HepG2 (cell line): ENCODE data around the gene FAM83G. TPM values are rescaled to one million over a fixed set of nuclear protein-coding genes. Genes with fewer than 3 reads are reported as not detected.

Source experiments
- CBX2 ChIP-seq, 2 experiments: fragments of 200-600 bp in 1 of 2; sonication (generic); formaldehyde crosslinking in 1 of 2; IDR thresholded peaks; 2 replicates each; pipeline versions ENCODE4 v1.7.0 to v1.8.1; 2018 to 2022; ENCODE audit warnings: low read depth in 2 of 2, low read length in 1 of 2, mild to moderate bottlenecking in 1 of 2, missing genetic modification reagents in 1 of 2
- IRX3 ChIP-seq: sonication (generic); formaldehyde crosslinking; IDR thresholded peaks from 2 replicates; pipeline ENCODE4 v1.8.1; 2023; ENCODE audit warnings: mild to moderate bottlenecking, low read depth, missing genetic modification reagents, borderline replicate concordance
- NFE2L1 ChIP-seq: sonication (generic); formaldehyde crosslinking; IDR thresholded peaks from 2 replicates; pipeline ENCODE4 v1.4.0; 2020; ENCODE audit warnings: missing genetic modification reagents, mild to moderate bottlenecking, borderline replicate concordance
- NR3C1 ChIP-seq: sonication (generic); formaldehyde crosslinking; IDR thresholded peaks from 2 replicates; pipeline ENCODE4 v1.4.0; 2020; ENCODE audit warnings: missing genetic modification reagents
- RFX1 ChIP-seq: fragments of 450-650 bp; IDR thresholded peaks from 2 replicates; pipeline ENCODE4 v1.6.1; 2017
- RFXAP ChIP-seq: sonication (generic); formaldehyde crosslinking; IDR thresholded peaks from 2 replicates; pipeline ENCODE4 v1.4.0; 2020; ENCODE audit warnings: missing genetic modification reagents, borderline replicate concordance
- SP2 ChIP-seq: sonication (generic); formaldehyde crosslinking; IDR thresholded peaks from 2 replicates; pipeline ENCODE4 v1.5.1; 2020; ENCODE audit warnings: mild to moderate bottlenecking, missing genetic modification reagents
- TCF7L2 ChIP-seq: IDR thresholded peaks from 2 replicates; pipeline ENCODE4 v1.6.1; 2011; ENCODE audit warnings: mild to moderate bottlenecking, low read depth, low read length, moderate library complexity
- ZMYM4 ChIP-seq: sonication (generic); formaldehyde crosslinking; IDR thresholded peaks from 2 replicates; pipeline ENCODE4 v1.8.1; 2023; ENCODE audit warnings: mild to moderate bottlenecking, missing genetic modification reagents
- ZNF292 ChIP-seq: sonication (generic); formaldehyde crosslinking; IDR thresholded peaks from 2 replicates; pipeline ENCODE4 v1.8.1; 2022; ENCODE audit warnings: mild to moderate bottlenecking, low read depth, missing genetic modification reagents, borderline replicate concordance
- ZNF430 ChIP-seq: sonication (generic); formaldehyde crosslinking; IDR thresholded peaks from 2 replicates; pipeline ENCODE4 v1.9.0; 2021; ENCODE audit warnings: mild to moderate bottlenecking, missing genetic modification reagents
- ZNF543 ChIP-seq: sonication (generic); formaldehyde crosslinking; IDR thresholded peaks from 2 replicates; pipeline ENCODE4 v1.4.0; 2020; ENCODE audit warnings: mild to moderate bottlenecking, missing genetic modification reagents
- ZNF572 ChIP-seq: sonication (generic); formaldehyde crosslinking; IDR thresholded peaks from 2 replicates; pipeline ENCODE4 v1.5.1; 2020; ENCODE audit warnings: mild to moderate bottlenecking, missing genetic modification reagents
- ZNF75D ChIP-seq: sonication (generic); formaldehyde crosslinking; IDR thresholded peaks from 2 replicates; pipeline ENCODE4 v1.8.1; 2023; ENCODE audit warnings: missing genetic modification reagents, mild to moderate bottlenecking, borderline replicate concordance
- polyA plus RNA-seq, 8 experiments: library from polyadenylated mRNA; depleted of rRNA in 3 of 8; stranded (reverse) in 7 of 8; unstranded in 1 of 8; fragments of >200 nt; fragmentation: Illumina TruSeq in 4 of 8; extraction: Trizol in 4 of 8; gene quantifications; 2 replicates each; pipeline versions ENCODE4 v1.2.1 to v1.2.3, GENCODE V29; 2011 to 2016; ENCODE audit warnings: low read depth in 4 of 8, missing spikeins in 1 of 8, mixed read lengths in 1 of 8; ENCODE audit not compliant: insufficient read depth in 1 of 8
- total RNA-seq, 5 experiments: library from RNA; depleted of rRNA; stranded (reverse); fragments of >200 nt; fragmentation: Illumina TruSeq; extraction: Trizol; gene quantifications; 2 replicates each; pipeline ENCODE4 v1.2.3, GENCODE V29; 2016; ENCODE audit warnings: low read depth in 1 of 5
- TF ChIP-seq, protein P1 (sequence below): sonication (generic); formaldehyde crosslinking; IDR thresholded peaks from 2 replicates; pipeline ENCODE4 v1.5.1; 2020; ENCODE audit warnings: missing genetic modification reagents, mild to moderate bottlenecking, borderline replicate concordance
- TF ChIP-seq, protein P2 (sequence below): sonication (generic); formaldehyde crosslinking; IDR thresholded peaks from 2 replicates; pipeline ENCODE4 v1.8.0; 2022; ENCODE audit warnings: missing genetic modification reagents, mild to moderate bottlenecking, borderline replicate concordance
- TF ChIP-seq, protein P3 (sequence below): IDR thresholded peaks from 2 replicates; pipeline ENCODE4 v1.6.1; 2016; ENCODE audit warnings: low read depth, missing genetic modification reagents, missing compliant biosample characterization
- TF ChIP-seq, protein P4 (sequence below): sonication (generic); formaldehyde crosslinking; IDR thresholded peaks from 2 replicates; pipeline ENCODE4 v1.5.1; 2020; ENCODE audit warnings: missing genetic modification reagents, mild to moderate bottlenecking, borderline replicate concordance

The FAM83G gene
- total and polyA plus RNA-seq, 2 of the 13 experiments (the other 11 are each of a cell fraction or from before 2014, with no cell fraction given), result 13.7 to 18.6 TPM

DNA sequence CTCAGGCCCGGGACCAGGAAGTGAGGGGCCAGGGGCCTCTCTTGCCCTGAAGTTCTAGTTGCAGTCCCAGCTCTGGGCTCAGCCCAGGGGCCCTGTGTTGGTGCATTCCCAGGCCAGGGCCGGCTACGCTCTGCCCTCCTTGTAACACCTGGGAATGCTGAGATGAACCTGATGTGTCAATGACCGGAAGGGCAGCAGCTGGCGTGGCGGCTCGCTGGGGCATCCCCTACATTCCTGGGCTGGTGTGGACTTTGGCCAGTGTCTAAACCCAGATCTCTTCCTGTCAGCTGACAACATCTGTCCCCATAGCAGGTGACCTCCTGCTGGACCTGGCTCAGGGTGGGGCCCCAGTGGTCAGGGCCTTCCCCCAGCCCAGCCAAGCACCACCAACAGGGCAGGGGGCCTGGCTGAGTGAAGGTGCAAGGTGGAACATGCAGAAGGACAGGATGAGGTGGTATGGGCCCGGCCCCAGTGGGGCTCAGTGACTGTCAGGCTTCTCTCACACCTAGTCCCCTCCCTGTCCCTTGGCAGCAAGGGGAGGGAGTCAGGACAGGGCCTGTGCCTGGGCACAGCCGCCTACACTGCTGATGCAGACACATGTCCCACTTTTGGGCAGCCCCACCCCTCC, 15.9 kb downstream of the FAM83G start (continued):
- TF ChIP-seq, protein P1, sequence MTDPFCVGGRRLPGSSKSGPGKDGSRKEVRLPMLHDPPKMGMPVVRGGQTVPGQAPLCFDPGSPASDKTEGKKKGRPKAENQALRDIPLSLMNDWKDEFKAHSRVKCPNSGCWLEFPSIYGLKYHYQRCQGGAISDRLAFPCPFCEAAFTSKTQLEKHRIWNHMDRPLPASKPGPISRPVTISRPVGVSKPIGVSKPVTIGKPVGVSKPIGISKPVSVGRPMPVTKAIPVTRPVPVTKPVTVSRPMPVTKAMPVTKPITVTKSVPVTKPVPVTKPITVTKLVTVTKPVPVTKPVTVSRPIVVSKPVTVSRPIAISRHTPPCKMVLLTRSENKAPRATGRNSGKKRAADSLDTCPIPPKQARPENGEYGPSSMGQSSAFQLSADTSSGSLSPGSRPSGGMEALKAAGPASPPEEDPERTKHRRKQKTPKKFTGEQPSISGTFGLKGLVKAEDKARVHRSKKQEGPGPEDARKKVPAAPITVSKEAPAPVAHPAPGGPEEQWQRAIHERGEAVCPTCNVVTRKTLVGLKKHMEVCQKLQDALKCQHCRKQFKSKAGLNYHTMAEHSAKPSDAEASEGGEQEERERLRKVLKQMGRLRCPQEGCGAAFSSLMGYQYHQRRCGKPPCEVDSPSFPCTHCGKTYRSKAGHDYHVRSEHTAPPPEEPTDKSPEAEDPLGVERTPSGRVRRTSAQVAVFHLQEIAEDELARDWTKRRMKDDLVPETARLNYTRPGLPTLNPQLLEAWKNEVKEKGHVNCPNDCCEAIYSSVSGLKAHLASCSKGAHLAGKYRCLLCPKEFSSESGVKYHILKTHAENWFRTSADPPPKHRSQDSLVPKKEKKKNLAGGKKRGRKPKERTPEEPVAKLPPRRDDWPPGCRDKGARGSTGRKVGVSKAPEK (CRISPR knock-in tag), result 0 out of 2 replicates have a peak, but pooled peaks have one; percentile 39
- no peak for TF ChIP-seq TCF7L2
- no peak for TF ChIP-seq ZNF543 (CRISPR knock-in tag)
- no peak for TF ChIP-seq NR3C1 (CRISPR knock-in tag)
- TF ChIP-seq, protein P2, sequence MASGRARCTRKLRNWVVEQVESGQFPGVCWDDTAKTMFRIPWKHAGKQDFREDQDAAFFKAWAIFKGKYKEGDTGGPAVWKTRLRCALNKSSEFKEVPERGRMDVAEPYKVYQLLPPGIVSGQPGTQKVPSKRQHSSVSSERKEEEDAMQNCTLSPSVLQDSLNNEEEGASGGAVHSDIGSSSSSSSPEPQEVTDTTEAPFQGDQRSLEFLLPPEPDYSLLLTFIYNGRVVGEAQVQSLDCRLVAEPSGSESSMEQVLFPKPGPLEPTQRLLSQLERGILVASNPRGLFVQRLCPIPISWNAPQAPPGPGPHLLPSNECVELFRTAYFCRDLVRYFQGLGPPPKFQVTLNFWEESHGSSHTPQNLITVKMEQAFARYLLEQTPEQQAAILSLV, result peak; percentile 73; the same call in 1 of the 2 replicates
- TF ChIP-seq ZNF430 (CRISPR knock-in tag), result peak; percentile 96
- TF ChIP-seq ZNF75D (CRISPR knock-in tag), result no peak
- TF ChIP-seq, protein P3, sequence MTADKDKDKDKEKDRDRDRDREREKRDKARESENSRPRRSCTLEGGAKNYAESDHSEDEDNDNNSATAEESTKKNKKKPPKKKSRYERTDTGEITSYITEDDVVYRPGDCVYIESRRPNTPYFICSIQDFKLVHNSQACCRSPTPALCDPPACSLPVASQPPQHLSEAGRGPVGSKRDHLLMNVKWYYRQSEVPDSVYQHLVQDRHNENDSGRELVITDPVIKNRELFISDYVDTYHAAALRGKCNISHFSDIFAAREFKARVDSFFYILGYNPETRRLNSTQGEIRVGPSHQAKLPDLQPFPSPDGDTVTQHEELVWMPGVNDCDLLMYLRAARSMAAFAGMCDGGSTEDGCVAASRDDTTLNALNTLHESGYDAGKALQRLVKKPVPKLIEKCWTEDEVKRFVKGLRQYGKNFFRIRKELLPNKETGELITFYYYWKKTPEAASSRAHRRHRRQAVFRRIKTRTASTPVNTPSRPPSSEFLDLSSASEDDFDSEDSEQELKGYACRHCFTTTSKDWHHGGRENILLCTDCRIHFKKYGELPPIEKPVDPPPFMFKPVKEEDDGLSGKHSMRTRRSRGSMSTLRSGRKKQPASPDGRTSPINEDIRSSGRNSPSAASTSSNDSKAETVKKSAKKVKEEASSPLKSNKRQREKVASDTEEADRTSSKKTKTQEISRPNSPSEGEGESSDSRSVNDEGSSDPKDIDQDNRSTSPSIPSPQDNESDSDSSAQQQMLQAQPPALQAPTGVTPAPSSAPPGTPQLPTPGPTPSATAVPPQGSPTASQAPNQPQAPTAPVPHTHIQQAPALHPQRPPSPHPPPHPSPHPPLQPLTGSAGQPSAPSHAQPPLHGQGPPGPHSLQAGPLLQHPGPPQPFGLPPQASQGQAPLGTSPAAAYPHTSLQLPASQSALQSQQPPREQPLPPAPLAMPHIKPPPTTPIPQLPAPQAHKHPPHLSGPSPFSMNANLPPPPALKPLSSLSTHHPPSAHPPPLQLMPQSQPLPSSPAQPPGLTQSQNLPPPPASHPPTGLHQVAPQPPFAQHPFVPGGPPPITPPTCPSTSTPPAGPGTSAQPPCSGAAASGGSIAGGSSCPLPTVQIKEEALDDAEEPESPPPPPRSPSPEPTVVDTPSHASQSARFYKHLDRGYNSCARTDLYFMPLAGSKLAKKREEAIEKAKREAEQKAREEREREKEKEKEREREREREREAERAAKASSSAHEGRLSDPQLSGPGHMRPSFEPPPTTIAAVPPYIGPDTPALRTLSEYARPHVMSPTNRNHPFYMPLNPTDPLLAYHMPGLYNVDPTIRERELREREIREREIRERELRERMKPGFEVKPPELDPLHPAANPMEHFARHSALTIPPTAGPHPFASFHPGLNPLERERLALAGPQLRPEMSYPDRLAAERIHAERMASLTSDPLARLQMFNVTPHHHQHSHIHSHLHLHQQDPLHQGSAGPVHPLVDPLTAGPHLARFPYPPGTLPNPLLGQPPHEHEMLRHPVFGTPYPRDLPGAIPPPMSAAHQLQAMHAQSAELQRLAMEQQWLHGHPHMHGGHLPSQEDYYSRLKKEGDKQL (CRISPR knock-in tag), result peak; percentile 87
- TF ChIP-seq, protein P4, sequence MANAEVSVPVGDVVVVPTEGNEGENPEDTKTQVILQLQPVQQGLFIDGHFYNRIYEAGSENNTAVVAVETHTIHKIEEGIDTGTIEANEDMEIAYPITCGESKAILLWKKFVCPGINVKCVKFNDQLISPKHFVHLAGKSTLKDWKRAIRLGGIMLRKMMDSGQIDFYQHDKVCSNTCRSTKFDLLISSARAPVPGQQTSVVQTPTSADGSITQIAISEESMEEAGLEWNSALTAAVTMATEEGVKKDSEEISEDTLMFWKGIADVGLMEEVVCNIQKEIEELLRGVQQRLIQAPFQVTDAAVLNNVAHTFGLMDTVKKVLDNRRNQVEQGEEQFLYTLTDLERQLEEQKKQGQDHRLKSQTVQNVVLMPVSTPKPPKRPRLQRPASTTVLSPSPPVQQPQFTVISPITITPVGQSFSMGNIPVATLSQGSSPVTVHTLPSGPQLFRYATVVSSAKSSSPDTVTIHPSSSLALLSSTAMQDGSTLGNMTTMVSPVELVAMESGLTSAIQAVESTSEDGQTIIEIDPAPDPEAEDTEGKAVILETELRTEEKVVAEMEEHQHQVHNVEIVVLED (CRISPR knock-in tag), result peak; percentile 67
- TF ChIP-seq RFXAP (CRISPR knock-in tag), result peak; percentile 96
- 0 out of 2 replicates have a peak, but pooled peaks have one; percentile 70 for TF ChIP-seq ZNF572 (CRISPR knock-in tag)
- peak; percentile 79 for TF ChIP-seq ZNF292
- TF ChIP-seq ZMYM4, result peak; percentile 84
- TF ChIP-seq CBX2 (IDR thresholded peaks at IDR 0.05; ENCODE audit: low read depth, low read length), result no peak
- TF ChIP-seq CBX2 (CRISPR knock-in tag; IDR thresholded peaks at IDR 0.05; ENCODE audit: low read depth), result no peak
- TF ChIP-seq NFE2L1, result no peak
- no peak; the same call in 1 of the 2 replicates for TF ChIP-seq IRX3 (CRISPR knock-in tag)
- TF ChIP-seq RFX1, result no peak
- TF ChIP-seq SP2, result 0 out of 2 replicates have a peak, but pooled peaks have one; percentile 17
